GM19351 (cell line): ENCODE results near the gene CLDN24.

Experiments
- ATAC-seq: cut with Tn5 transposase; IDR thresholded peaks from one replicate; pipeline ENCODE4 v1.9.1; 2021; ENCODE audit warnings: mild to moderate bottlenecking, moderate library complexity; ENCODE audit not compliant: unreplicated experiment

The CLDN24 gene

GRCh38 chr4:183323295-183323694, 1.1 kb upstream of the CLDN24 start:
- ATAC-seq, result no peak

- ATAC-seq, result no peak
Measured at GRCh38 chr4:183321516-183321915, 710 bp downstream of the CLDN24 start.

- no peak for ATAC-seq
Measured at GRCh38 chr4:183321079-183321478, 1.1 kb downstream of the CLDN24 start.

GRCh38 chr4:183320211-183321059, 1.8 kb downstream of the CLDN24 start, which contains the start of gene CLDN22:
TSS of gene CLDN22 (minus strand) at chr4:183320276. CDS start at chr4:183320218, 58 bp downstream.
- ATAC-seq, result no peak

GRCh38 chr4:183318656-183319055, 3.6 kb downstream of the CLDN24 start:
- no peak for ATAC-seq

GRCh38 chr4:183314806-183315205, 7.4 kb downstream of the CLDN24 start:
- ATAC-seq, result no peak

- ATAC-seq, result no peak
Measured at GRCh38 chr4:183314336-183314735, 7.9 kb downstream of the CLDN24 start.

DNA sequence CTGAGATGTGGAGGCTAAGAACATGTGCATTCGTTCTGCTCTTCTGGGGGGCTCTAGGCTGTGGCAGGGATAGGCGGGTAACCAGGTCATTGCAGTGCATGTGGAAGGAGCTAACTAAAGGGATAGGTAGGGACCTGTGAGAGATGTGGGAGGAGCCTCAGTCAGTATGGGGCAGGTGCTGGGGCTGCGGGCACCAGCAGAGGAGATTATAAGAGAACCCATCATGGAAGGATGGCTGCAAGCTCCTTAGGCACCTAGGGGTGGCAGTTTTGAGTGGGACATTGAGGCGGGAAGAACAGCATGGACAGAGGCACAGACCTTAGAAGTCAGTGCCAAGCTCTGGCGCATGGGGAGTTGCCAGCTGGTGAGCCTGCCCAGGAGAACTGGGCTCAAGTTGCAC, 9.4 kb downstream of the CLDN24 start:
- ATAC-seq, result no peak

GRCh38 chr4:183306811-183307210, 15.4 kb downstream of the CLDN24 start:
- ATAC-seq, result no peak

DNA sequence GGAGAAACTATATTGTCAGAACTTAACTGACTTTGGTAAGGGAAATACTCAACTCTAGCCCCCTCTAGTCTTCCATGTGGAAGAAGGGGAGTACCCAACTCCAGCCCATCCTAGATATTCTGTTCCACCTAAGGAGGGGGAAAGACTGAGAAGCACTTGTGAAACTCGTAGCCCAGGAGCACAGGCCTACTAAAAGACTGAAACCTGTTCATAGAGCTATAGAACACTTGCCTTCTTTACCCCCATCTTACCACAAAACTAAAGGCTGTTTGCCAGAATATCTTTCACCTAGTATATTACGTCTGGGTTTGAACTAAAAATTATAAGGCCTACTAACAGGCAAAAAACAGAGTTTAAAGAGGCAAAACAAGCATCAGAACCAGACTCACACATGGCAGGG, 17.7 kb downstream of the CLDN24 start:
- no peak for ATAC-seq

GRCh38 chr4:183304067-183304466, 18.2 kb downstream of the CLDN24 start:
- ATAC-seq, result peak; percentile 53

GRCh38 chr4:183303301-183303700, 18.9 kb downstream of the CLDN24 start:
- no peak for ATAC-seq

GRCh38 chr4:183300655-183301054, 21.6 kb downstream of the CLDN24 start:
- no peak for ATAC-seq

GRCh38 chr4:183300070-183300469, 22.2 kb downstream of the CLDN24 start:
- ATAC-seq, result no peak

DNA sequence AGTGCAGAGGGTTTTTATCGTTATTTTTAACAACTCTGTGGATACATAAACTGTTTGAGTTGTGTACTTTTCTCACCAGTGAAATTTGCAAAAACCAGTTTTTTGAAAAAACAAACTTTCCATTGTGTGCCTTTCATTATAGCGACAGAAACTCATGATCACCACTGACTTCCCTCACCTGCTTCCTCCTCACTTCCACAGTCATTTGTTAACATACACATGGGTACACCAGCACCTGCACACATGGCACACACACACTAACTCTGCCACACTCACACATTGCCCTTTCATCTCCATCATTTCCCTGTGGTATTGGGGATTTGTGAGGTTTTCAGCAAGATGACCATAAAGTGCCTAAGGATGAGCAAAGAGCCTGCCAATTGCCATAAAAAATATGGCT, 22.8 kb downstream of the CLDN24 start:
- ATAC-seq, result no peak

- peak; percentile 51 for ATAC-seq
Measured at GRCh38 chr4:183297675-183298074, 24.6 kb downstream of the CLDN24 start.

DNA sequence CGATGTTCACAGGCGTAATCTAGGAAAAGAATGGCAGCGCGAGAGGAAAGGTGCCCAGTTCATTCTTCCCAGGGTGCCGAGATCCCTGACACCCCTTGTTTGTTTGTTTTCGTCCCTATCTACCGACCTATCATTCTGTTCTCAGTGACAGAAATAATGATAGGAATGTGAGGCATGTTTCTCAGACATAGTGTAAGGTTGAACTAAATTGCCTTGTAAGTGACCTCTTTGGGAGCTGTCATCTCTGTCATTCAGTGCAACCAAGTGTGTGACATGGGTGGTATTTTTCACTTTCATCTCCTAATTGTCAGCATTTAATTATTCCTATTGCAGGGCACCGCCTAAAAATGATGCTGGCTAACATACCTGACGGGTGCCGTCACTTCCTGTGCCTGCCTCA, 26.5 kb downstream of the CLDN24 start:
- no peak for ATAC-seq

DNA sequence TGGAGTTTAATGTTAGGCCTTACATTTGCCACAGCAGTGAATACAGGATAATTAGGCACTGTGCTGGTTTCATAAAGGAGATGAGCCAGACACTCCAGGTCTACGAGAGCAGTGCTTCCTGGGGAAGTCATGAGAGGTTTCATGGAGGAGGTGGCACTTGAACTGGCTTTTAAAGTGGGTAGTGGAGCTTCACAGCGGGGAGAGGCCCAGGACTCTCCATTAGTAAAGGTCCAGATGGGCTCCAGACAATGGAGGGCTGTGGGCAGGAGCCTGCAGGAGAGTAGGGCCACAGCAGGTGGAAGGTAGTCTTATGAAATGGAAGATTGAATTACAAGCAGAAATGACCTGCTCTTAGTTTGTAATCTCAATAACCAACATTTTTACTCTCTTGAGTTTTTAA, 31.2 kb downstream of the CLDN24 start:
- no peak for ATAC-seq

- no peak for ATAC-seq
Measured at GRCh38 chr4:183289688-183290087, 32.5 kb downstream of the CLDN24 start.

DNA sequence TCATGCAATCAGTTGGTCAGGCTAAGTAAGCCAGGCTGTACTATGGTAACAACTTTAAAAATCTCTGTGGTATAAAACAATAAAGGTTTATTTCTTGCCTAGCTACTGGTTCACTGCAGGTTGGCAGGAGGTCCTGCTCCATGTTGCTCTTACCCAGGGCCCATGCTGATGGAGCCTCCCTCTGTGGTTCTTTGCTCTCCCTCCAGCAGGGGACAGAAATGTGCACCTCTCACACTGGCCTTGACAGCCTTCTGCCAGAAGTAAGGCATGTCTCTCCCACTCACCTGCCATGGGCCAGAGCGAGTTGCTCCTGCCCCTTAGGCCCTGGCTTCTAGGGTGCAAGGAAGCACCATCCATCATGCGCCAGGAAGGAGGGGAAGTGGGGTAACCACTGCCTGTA, 33.3 kb downstream of the CLDN24 start:
- ATAC-seq, result peak; percentile 35

DNA sequence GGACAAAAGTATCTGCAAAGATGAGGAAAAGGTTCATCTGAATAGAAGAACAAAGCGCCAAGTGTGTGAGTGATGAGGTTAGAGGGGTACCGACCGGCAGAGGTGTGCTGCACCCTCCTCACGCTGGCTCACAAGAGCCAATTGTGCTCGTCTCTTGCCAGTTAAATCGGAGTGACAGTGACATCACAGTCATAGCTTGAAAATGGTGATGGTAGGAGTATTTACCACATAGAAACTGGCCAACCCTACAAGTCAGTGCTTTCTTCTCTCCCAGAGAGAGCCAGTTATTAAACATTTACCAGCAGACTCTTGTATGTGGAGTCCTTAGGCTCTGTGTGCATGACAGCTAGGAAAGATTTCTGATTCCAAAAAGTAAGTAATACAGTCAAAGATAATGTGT, 34.5 kb downstream of the CLDN24 start:
- ATAC-seq, result peak; percentile 35

DNA sequence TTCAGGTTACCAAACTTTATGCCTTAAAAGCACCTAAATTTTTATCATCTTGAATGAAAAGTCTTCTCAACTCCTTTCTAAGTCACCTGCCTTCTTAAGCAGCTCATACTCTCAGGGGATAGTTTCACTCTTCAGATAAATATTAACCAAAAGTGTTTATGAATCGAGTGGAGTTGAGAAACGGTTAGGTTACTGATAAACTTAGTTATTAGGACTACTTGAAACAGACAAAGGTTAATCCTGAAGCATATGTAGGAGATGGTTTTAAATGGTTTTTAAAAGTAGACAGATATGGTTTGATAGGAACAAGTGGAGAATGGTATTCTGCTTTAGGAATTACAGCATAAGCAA, 34.9 kb downstream of the CLDN24 start:
- ATAC-seq, result no peak
